ENCODE results near the gene SORCS2. TPM values are rescaled to one million over a fixed set of nuclear protein-coding genes. Genes with fewer than 3 reads are reported as not detected.

The SORCS2 gene
- total RNA-seq, 4 donors from 2014 or later = 0.48 to 1.8 (median 0.68) TPM; not detected in 1

GRCh38 chr4:7389101-7389701 is 196.9 kb downstream of the SORCS2 start:
- Histone ChIP-seq H3K4me3 (no peak overlapping the region), H3K27me3 (no peaks in the 10 kb centered on the region), H3K27ac (no peak overlapping the region), H3K36me3 (no peaks in the 10 kb centered on the region), H3K9me3 (no peaks in the 10 kb centered on the region), H3K4me1 (no peaks in the 10 kb centered on the region)
- intact Hi-C loops (cut with DNase I; ENCODE audit: low total_unique reads) (no loop called here), in situ Hi-C loops (cut with MboI; ENCODE audit: low pct_ligation_motif_present in 1 of 4, low pct_unique_long_range_greater_than_20kb in 1 of 4, low sequenced_read_pairs in 3 of 4) (no loop called here)
- DNase-seq = peak; percentile 3
- 60 to 81% methylated on average over 1 to 15 of the region's 15 CpGs for WGBS, 2 donors (ENCODE audit: low coverage in 1 of 2)
- TF ChIP-seq, protein P1, sequence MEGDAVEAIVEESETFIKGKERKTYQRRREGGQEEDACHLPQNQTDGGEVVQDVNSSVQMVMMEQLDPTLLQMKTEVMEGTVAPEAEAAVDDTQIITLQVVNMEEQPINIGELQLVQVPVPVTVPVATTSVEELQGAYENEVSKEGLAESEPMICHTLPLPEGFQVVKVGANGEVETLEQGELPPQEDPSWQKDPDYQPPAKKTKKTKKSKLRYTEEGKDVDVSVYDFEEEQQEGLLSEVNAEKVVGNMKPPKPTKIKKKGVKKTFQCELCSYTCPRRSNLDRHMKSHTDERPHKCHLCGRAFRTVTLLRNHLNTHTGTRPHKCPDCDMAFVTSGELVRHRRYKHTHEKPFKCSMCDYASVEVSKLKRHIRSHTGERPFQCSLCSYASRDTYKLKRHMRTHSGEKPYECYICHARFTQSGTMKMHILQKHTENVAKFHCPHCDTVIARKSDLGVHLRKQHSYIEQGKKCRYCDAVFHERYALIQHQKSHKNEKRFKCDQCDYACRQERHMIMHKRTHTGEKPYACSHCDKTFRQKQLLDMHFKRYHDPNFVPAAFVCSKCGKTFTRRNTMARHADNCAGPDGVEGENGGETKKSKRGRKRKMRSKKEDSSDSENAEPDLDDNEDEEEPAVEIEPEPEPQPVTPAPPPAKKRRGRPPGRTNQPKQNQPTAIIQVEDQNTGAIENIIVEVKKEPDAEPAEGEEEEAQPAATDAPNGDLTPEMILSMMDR (IDR thresholded peaks at IDR 0.05) = no peak
- TF ChIP-seq POLR2AphosphoS5 (IDR thresholded peaks at IDR 0.05) (no peak), EP300 (IDR thresholded peaks at IDR 0.05; ENCODE audit: low read depth) (no peak), POLR2A (IDR thresholded peaks at IDR 0.05) (no peak)

DNA sequence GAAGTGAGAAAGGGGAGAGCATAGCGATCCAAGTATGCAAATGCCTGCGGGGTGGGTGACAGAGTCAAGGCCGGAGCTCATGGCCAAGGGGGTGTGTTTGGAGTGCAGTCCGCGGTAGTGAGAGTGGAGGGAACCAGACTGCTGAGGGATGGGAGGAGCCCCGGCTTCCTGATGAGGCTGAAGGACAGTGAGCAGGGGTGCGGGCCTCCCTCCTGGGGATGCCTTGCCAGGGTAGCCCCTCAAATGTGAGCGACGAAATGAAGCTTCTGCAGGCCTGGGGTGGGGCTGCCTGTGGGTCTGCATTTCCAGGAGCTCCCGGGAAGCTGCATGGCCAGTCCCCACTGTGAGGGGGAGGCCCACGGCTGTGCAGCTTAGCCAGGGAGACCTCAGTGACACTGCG is 197.4 kb downstream of the SORCS2 start:
- DNase-seq = peak; percentile 2
- intact Hi-C loops (cut with DNase I; ENCODE audit: low total_unique reads) (no loop called here), in situ Hi-C loops (cut with MboI; ENCODE audit: low pct_ligation_motif_present in 1 of 4, low pct_unique_long_range_greater_than_20kb in 1 of 4, low sequenced_read_pairs in 3 of 4) (no loop called here)
- Histone ChIP-seq H3K9me3 (no peaks in the 10 kb centered on the region), H3K36me3 (no peaks in the 10 kb centered on the region), H3K27me3 (no peaks in the 10 kb centered on the region), H3K4me3 (no peak overlapping the region), H3K27ac (no peak overlapping the region), H3K4me1 (no peaks in the 10 kb centered on the region)
- TF ChIP-seq EP300 (IDR thresholded peaks at IDR 0.05; ENCODE audit: low read depth) = no peak
- no peak for TF ChIP-seq POLR2AphosphoS5 (IDR thresholded peaks at IDR 0.05)
- TF ChIP-seq, protein P1 (IDR thresholded peaks at IDR 0.05) = no peak
- TF ChIP-seq POLR2A (IDR thresholded peaks at IDR 0.05) = no peak
- WGBS, 2 donors (ENCODE audit: low coverage in 1 of 2) = 35% methylated on average over 12 of the region's 12 CpGs; no CpG with 5 or more reads in 1 of the 2 donors

GRCh38 chr4:7390336-7390735 is 198.0 kb downstream of the SORCS2 start:
- no peak for TF ChIP-seq EP300 (IDR thresholded peaks at IDR 0.05; ENCODE audit: low read depth)
- Histone ChIP-seq H3K36me3 (no peaks in the 10 kb centered on the region), H3K27ac (no peak overlapping the region), H3K27me3 (no peaks in the 10 kb centered on the region), H3K4me3 (no peak overlapping the region), H3K9me3 (no peaks in the 10 kb centered on the region), H3K4me1 (no peaks in the 10 kb centered on the region)
- no peak for DNase-seq
- intact Hi-C loops (cut with DNase I; ENCODE audit: low total_unique reads) (no loop called here), in situ Hi-C loops (cut with MboI; ENCODE audit: low pct_ligation_motif_present in 1 of 4, low pct_unique_long_range_greater_than_20kb in 1 of 4, low sequenced_read_pairs in 3 of 4) (no loop called here)
- WGBS, 2 donors (ENCODE audit: low coverage in 1 of 2) = 79% methylated on average over 13 of the region's 13 CpGs; no CpG with 5 or more reads in 1 of the 2 donors

- 75% methylated on average over 17 of the region's 18 CpGs; no CpG with 5 or more reads in 1 of the 2 donors for WGBS, 2 donors (ENCODE audit: low coverage in 1 of 2)
- intact Hi-C loops (cut with DNase I; ENCODE audit: low total_unique reads) = no loop called here
Observed at GRCh38 chr4:7390906-7391636, 198.7 kb downstream of the SORCS2 start.

DNA sequence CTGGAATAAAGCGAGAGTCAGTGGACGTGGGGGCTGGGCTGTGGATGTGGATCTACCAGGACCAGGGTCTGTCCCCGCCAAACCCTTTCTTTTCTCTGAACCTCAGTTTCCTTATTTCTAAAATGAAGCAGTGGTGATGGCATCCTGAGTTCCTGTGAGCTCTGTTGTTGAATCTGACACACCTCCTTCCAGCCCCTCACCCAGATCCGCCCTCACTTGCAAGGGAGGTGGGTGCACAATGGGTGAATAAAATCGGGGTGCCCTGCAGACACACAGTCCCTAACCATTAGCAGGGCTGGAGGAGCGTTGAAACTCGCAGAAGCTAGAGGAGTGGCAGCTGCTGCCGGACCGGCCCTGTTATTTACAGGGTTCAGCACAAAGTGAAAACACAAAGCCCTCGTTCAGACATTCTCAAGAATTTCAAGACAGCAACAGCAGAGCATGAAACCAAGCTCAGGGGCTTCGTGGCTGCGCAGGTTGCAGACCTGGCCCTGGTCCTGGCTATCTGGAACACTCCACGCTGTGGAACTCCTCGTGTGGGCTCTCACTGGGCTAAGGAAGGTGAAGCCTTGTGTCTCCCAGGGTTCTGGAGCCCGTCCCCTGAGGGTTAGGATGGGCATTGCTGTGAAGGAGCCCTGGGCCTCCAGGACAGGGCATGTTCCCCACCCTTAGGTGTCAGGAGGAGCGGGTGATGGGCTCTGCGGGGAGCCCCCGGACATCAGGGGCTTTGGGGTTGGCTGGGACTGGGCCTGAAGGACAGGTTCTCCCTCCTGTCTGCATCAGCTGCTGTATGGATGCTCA is 199.5 kb downstream of the SORCS2 start:
- H3K4me3 ChIP-seq = no peak overlapping the region
- H3K27me3 ChIP-seq = no peaks in the 10 kb centered on the region
- in situ Hi-C loops (cut with MboI; ENCODE audit: low pct_ligation_motif_present in 1 of 4, low pct_unique_long_range_greater_than_20kb in 1 of 4, low sequenced_read_pairs in 3 of 4) (no loop called here), intact Hi-C loops (cut with DNase I; ENCODE audit: low total_unique reads) (no loop called here)
- no peaks in the 10 kb centered on the region for H3K4me1 ChIP-seq
- TF ChIP-seq POLR2AphosphoS5 (IDR thresholded peaks at IDR 0.05) (no peak), EP300 (IDR thresholded peaks at IDR 0.05; ENCODE audit: low read depth) (no peak), POLR2A (IDR thresholded peaks at IDR 0.05) (no peak)
- TF ChIP-seq, protein P1 (IDR thresholded peaks at IDR 0.05) = no peak
- no peak for DNase-seq
- WGBS, 2 donors (ENCODE audit: low coverage in 1 of 2) = 54 to 80% methylated on average over 1 to 16 of the region's 18 CpGs
- no peaks in the 10 kb centered on the region for H3K9me3 ChIP-seq
- no peaks in the 10 kb centered on the region for H3K36me3 ChIP-seq
- H3K27ac ChIP-seq = no peak overlapping the region

More at GRCh38 chr4:7390906-7391636, 198.7 kb downstream of the SORCS2 start:
- Histone ChIP-seq H3K9me3 (no peaks in the 10 kb centered on the region), H3K4me3 (no peak overlapping the region), H3K27me3 (no peaks in the 10 kb centered on the region), H3K27ac (no peak overlapping the region), H3K36me3 (no peaks in the 10 kb centered on the region), H3K4me1 (no peaks in the 10 kb centered on the region)
- TF ChIP-seq POLR2A (IDR thresholded peaks at IDR 0.05) = no peak
- TF ChIP-seq POLR2AphosphoS5 (IDR thresholded peaks at IDR 0.05) = no peak
- in situ Hi-C loops (cut with MboI; ENCODE audit: low pct_ligation_motif_present in 1 of 4, low pct_unique_long_range_greater_than_20kb in 1 of 4, low sequenced_read_pairs in 3 of 4) = no loop called here
- DNase-seq = no peak
